CD4-positive, alpha-beta T cell treated with Interleukin-15 for 1 hour (primary cell): ENCODE data around the gene PCDH9.
"Not testable (repeated sequence)": the region's sequence is repeated elsewhere in the genome, so short reads cannot be mapped to it uniquely, and the experiment has no call there.

ENCODE experiments used
- DNase-seq: peaks from one replicate; pipeline ENCODE4 v3.0.0-alpha.2; 2020

The PCDH9 gene

GRCh38 chr13:66312312-66313087, 917.6 kb downstream of the PCDH9 start:
- DNase-seq, result no peak

DNA sequence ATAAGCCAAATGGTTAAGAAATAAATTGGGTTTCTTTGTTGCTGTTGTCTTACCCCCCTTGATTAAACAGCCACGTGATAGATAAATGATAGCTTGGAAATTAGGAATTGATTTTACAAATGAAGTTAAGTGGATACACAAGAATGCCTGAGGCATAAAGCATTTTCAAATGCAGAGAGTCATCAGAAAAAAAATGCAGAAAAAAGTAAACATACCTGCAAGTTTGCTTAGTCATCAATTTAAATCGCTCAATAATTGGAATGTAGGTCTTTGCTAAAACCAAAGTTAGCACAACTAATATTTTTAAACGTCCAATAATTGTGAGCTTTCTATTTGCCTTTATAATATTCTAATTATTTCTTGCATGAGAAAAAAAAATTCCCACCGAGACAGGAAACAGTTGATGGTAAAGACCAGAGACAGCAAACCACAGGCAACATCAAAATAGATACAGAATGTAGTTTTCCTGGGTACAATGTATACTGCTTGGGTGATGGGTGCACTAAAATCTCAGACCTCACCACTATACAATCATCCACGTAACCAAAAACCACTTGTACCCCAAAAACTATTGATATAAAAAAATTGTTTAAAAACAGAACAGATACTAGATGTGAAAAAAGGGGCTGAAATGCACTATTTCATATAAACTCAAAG, 924.0 kb downstream of the PCDH9 start:
- no peak for DNase-seq

GRCh38 chr13:66301482-66301881, 928.7 kb downstream of the PCDH9 start:
- no peak for DNase-seq

GRCh38 chr13:66301006-66301405, 929.1 kb downstream of the PCDH9 start:
- DNase-seq, result no peak

DNA sequence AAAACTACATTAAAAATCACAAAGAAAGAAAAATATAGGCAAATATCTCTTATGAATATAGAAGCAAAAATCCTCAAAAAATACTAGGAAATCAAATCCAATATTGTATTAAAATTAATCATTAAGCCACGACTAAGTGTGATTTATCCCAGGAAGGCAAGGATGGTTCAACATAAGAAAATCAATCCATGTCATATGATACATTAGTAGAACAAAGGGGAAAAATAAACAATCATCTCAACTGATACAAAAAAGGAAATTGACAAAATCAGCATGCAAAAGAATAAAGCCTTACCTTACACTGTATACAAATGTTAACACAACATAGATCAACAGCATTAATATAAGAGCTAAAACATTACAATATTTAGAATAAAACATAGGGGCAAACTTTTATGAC, 933.3 kb downstream of the PCDH9 start:
- no peak for DNase-seq

DNA sequence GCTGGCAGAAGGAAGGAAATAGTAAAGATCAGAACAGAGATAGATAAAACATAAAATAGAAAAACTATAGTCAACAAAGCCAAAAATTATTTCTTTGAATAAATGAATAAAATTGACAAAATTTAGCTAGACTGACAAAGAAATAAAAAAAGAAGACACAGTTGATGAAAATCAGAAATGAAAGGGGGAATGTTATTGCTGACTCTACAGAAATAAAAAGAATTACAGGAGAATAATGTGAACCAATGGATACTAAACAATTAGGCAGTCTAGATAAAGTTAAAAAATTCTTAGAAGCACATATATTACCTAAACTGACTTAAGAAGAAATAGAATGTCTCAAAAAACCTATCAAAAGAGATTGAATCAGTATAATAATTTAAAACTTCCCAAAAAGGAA, 933.8 kb downstream of the PCDH9 start:
- DNase-seq, result no peak

DNA sequence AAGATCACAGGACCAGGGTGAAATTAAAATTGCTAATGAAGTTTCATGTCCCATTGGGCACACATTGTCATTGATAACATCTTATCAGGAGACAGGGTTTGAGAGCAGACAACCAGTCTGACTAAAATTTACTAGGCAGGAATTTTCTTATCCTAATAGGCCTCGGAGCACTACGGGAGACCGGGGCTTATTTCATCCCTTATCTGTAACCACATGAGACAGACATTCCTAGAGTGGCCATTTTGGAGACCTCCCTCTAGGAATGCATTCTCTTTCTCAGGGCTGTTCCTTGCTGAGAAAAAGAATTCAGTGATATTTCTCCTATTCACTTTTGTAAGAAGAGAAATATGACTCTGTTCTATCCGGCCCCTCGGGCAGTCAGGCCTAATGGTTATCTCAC, 943.3 kb downstream of the PCDH9 start:
- DNase-seq, result not testable (repeated sequence)

- no peak for DNase-seq
Measured at GRCh38 chr13:66275416-66275815, 954.7 kb downstream of the PCDH9 start.

- no peak for DNase-seq
Measured at GRCh38 chr13:66273011-66273410, 957.1 kb downstream of the PCDH9 start.

DNA sequence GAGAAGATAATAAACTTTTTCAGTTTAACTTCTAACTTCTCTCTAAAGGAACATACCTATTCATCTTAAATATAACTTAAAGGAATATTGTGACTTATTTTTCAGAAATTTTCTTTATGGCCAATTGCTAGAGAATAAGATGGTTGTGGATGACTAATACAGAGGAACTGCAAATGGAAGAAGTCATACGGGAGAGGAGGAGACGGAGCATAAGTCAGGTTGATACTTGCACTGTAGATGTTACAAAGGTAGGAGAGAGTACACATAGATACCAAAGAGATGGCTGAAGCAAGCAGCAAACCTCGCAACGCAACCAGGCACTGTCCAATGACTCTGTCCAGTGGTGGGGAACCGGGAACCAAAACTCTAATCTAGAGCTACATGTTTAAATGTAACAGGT, 963.4 kb downstream of the PCDH9 start:
- no peak for DNase-seq

- DNase-seq, result no peak
Measured at GRCh38 chr13:66266348-66266747, 963.8 kb downstream of the PCDH9 start.

DNA sequence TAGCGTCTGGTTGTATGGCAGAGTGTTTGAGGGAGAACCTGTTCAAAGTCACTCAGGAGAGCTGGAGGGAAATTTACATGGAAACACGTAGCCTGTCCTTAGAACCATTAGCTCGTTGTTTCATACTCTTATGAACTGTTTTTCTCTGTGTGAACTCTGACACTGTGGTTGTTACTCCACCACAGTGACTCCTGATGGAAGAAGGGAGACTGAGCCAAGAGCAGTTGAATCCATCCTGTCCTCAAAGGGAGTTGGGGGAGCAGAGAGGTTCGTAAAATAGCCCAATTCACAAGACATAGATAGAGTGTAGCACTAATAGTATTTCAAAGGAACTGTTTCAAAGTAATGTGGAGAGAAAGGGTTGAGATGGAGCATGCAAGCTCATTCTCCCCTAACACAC, 964.8 kb downstream of the PCDH9 start:
- DNase-seq, result no peak

- no peak for DNase-seq
Measured at GRCh38 chr13:66264971-66265370, 965.2 kb downstream of the PCDH9 start.

- no peak for DNase-seq
Measured at GRCh38 chr13:66262330-66262729, 967.8 kb downstream of the PCDH9 start.

DNA sequence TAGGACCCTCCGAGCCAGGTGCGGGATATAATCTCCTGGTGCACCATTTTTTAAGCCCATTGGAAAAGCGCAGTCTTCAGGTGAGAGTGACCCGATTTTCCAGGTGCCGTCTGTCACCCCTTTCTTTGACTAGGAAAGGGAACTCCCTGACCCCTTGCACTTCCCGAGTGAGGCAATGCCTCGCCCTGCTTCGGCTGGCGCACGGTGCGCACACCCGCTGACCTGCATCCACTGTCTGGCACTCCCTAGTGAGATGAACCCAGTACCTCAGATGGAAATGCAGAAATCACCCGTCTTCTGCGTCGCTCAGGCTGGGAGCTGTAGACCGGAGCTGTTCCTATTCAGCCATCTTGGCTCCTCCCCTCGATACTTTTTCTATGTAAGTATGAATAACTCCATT, 970.7 kb downstream of the PCDH9 start:
- DNase-seq, result not testable (repeated sequence)
